Measurements from ENCODE around the gene SPATA2L.

DNA sequence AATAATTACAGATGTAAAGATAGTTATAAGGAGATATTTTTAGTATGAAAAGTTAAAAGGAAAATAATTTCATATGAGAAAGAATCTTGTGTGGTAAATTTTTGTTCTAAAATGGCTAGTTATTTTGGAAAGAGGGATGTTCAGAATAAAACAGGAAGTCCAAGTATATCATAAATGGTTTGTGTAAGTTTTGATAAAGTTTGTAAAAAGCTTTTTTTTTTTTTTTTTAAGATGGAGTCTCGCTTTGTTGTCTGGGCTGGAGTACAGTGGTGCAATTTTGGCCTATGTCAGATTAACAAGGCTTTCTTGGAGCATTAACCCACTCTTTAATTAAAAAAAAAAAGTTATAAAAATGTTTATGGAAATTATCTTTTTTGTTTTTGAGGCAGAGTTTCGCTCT, 23.2 kb downstream of the SPATA2L start:
- TF ChIP-seq BCL11A (IDR thresholded peaks at IDR 0.05; ENCODE audit: low read depth, low read length), result no peak
- TF ChIP-seq SMC3 (IDR thresholded peaks at IDR 0.05; ENCODE audit: borderline replicate concordance, low read length), result no peak
- no peak for TF ChIP-seq NFIC (IDR thresholded peaks at IDR 0.05; ENCODE audit: low read depth, low read length)
- TF ChIP-seq STAT3 (IDR thresholded peaks at IDR 0.05; ENCODE audit: low read depth, low read length), result no peak
